Stomach (tissue), 9 donors: ENCODE results near the gene C3orf38. TPM values are rescaled to one million over a fixed set of nuclear protein-coding genes. Genes with fewer than 3 reads are reported as not detected.

ENCODE experiments used
- DNase-seq, 2 donors: peaks; one replicate each; pipeline versions ENCODE4 v3.0.0 to v3.0.0-alpha.2; 2013 to 2019
- H3K27ac ChIP-seq, 5 donors: fragments of 200-600 bp in 4 of 5; sonication (generic) in 4 of 5; one replicate each; pipeline ENCODE4 v1.5.1; 2013 to 2019; ENCODE audit warnings: mild to moderate bottlenecking in 1 of 5, moderate library complexity in 1 of 5
- H3K27me3 ChIP-seq, 3 donors: fragments of 200-600 bp; sonication (generic); one replicate each; pipeline ENCODE4 v1.5.1; 2017 to 2019; ENCODE audit warnings: mixed run types in 1 of 3
- H3K36me3 ChIP-seq, 4 donors: fragments of 200-600 bp; sonication (generic); 1 replicate in 3 of 4; 2 replicates in 1 of 4; pipeline ENCODE4 v1.5.1; 2016 to 2019
- H3K4me1 ChIP-seq, 4 donors: fragments of 200-600 bp; sonication (generic); one replicate each; pipeline ENCODE4 v1.5.1; 2016 to 2019
- H3K4me3 ChIP-seq, 4 donors: fragments of 200-600 bp; sonication (generic) in 3 of 4; one replicate each; pipeline ENCODE4 v1.5.1; 2016 to 2019; ENCODE audit warnings: mild to moderate bottlenecking in 1 of 4
- H3K9me3 ChIP-seq, 4 donors: fragments of 200-600 bp; sonication (generic); one replicate each; pipeline ENCODE4 v1.5.1; 2016 to 2019
- EP300 ChIP-seq: sonication (generic); formaldehyde crosslinking; IDR thresholded peaks from one replicate; pipeline ENCODE4 v1.6.1; 2017; ENCODE audit warnings: antibody characterized with exemption
- POLR2A ChIP-seq, 4 donors: fragments of 450-650 bp; IDR thresholded peaks; one replicate each; pipeline ENCODE4 v1.6.1; 2016; ENCODE audit warnings: antibody characterized with exemption in 4 of 4, control low read depth in 2 of 4, mild to moderate bottlenecking in 1 of 4, moderate library complexity in 1 of 4
- POLR2AphosphoS5 ChIP-seq, 3 donors: sonication (generic); formaldehyde crosslinking; IDR thresholded peaks; one replicate each; pipeline ENCODE4 v1.6.1; 2016; ENCODE audit warnings: antibody characterized with exemption in 3 of 3
- WGBS, 5 donors: extraction: QIAGEN DNeasy Blood & Tissue Kit in 3 of 5; methylation state at CpG; one replicate each; pipeline versions ENCODE4 v1.1.5 to v1.1.7; 2013 to 2018; 5-methylcytosine and 5-hydroxymethylcytosine counted together
- intact Hi-C: fragments of 100-400 bp; cut with DNase I; formaldehyde crosslinking; loops from one replicate; pipeline ENCODE4 v1.15.1; 2023; ENCODE audit warnings: low total_unique reads
- polyA plus RNA-seq, 3 donors: library from polyadenylated mRNA; stranded (reverse); fragments of 200-250 nt; gene quantifications; one replicate each; pipeline ENCODE4 v1.2.3, GENCODE V29; 2013
- total RNA-seq, 5 donors: library from RNA; depleted of rRNA; stranded (reverse); fragments of >200 nt; gene quantifications; one replicate each; pipeline versions ENCODE4 v1.1.0 to v1.2.3, GENCODE V29; 2014 to 2016
- TF ChIP-seq, protein P1 (sequence below), 7 experiments: fragments of 450-650 bp in 4 of 7; fragments of 200-600 bp in 3 of 7; sonication (generic) in 3 of 7; IDR thresholded peaks; one replicate each; pipeline ENCODE4 v1.5.1; 2016 to 2019; ENCODE audit warnings: antibody characterized with exemption in 7 of 7, control low read depth in 2 of 7, mild to moderate bottlenecking in 1 of 7
- donor health status: healthy with polysubstance abuse.
- donor health status: Bipolar disorder and iron deficiency.
- donor health status: healthy.

The C3orf38 gene
- total and polyA plus RNA-seq, 8 donors, result 2.0 to 45.0 (median 13.1) TPM

DNA sequence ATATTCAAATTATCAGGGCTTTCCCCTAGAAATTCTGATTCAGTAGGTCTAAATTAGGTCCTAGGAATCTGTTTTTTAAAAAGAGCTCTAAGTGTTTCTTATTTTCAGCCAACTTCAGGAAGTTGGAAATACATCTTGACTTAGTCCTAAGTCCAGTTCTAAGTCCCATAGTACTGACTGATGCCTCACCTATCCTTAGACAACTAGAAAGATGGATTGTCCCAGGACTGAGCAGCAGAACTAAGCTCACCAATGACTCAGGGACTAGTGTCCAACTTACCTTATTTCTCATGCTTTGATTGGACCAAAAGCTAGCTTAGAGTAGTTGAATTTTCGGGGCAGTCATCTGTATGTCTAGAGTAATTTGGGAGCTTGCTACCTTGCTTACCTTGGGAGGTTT, 26.2 kb upstream of the C3orf38 start:
- 93 to 100% (median 98%) methylated on average over 1 of the region's 1 CpG for WGBS, 5 donors
- Histone ChIP-seq H3K27ac (no peak overlapping the region), H3K36me3 (peaks cover 0 to 5% (median 1%) of the 10 kb centered on the region in 4 donors), H3K4me1 (peaks cover 0 to 6% (median 0%) of the 10 kb centered on the region in 4 donors), H3K9me3 (no peaks in the 10 kb centered on the region), H3K4me3 (no peak overlapping the region), H3K27me3 (no peaks in the 10 kb centered on the region)
- TF ChIP-seq, protein P1, sequence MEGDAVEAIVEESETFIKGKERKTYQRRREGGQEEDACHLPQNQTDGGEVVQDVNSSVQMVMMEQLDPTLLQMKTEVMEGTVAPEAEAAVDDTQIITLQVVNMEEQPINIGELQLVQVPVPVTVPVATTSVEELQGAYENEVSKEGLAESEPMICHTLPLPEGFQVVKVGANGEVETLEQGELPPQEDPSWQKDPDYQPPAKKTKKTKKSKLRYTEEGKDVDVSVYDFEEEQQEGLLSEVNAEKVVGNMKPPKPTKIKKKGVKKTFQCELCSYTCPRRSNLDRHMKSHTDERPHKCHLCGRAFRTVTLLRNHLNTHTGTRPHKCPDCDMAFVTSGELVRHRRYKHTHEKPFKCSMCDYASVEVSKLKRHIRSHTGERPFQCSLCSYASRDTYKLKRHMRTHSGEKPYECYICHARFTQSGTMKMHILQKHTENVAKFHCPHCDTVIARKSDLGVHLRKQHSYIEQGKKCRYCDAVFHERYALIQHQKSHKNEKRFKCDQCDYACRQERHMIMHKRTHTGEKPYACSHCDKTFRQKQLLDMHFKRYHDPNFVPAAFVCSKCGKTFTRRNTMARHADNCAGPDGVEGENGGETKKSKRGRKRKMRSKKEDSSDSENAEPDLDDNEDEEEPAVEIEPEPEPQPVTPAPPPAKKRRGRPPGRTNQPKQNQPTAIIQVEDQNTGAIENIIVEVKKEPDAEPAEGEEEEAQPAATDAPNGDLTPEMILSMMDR (IDR thresholded peaks at IDR 0.05), result no peak
- TF ChIP-seq POLR2AphosphoS5 (IDR thresholded peaks at IDR 0.05), result no peak
- no peak for TF ChIP-seq POLR2A (IDR thresholded peaks at IDR 0.05)
- TF ChIP-seq EP300, result no peak
- DNase-seq, result no peak
- intact Hi-C loops, result no loop called here

DNA sequence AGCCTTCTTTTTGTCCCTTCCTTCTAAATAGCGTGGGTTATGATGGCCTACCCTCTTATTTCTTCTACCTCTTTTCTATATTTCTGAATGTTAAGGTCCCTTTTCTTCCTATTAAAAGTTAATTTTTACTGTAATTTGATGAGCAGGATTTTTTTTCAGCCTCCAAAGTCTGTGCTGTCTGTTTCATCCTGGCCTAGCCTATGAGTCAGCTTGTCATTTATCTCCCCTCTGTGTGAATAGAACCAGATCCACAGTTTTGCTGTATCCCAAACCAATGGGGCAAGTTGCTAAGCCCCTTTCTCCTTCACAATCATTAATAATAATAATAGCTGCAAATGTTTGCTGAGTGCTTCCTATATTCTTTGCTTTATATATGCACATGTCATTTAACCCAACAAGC, 18.1 kb upstream of the C3orf38 start:
- 81 to 95% (median 90%) methylated on average over 1 of the region's 1 CpG for WGBS, 5 donors
- peaks cover 0 to 8% (median 3%) of the 10 kb centered on the region in 4 donors for H3K4me1 ChIP-seq
- H3K27me3 ChIP-seq, result no peaks in the 10 kb centered on the region
- DNase-seq, result no peak
- H3K36me3 ChIP-seq, result peaks cover under 1 to 49% (median 46%) of the 10 kb centered on the region in 4 donors
- intact Hi-C loops, result no loop called here
- no peak overlapping the region for H3K4me3 ChIP-seq
- no peak overlapping the region for H3K27ac ChIP-seq
- TF ChIP-seq, protein P1 (IDR thresholded peaks at IDR 0.05), result no peak
- TF ChIP-seq EP300 (no peak), POLR2A (IDR thresholded peaks at IDR 0.05) (no peak), POLR2AphosphoS5 (IDR thresholded peaks at IDR 0.05) (no peak)
- no peaks in the 10 kb centered on the region for H3K9me3 ChIP-seq

DNA sequence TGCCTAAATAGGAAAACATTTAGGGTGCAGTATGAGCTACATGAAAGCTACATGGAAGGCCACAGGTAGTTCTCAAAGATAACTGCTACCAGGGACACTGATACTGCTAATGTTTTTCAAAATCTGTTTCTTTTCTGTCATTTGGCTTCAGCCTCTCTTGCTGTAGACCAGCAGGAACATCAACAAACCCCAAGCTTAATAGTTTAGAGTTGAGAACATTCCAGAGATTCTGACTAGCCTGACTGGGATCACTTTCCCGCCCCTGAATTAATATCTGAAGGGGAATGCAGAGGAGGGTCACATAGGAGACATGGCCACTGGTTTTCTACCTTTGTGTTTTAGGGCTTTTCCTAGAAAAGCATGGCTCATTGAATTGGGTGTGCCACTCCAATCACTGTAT, 16.9 kb upstream of the C3orf38 start:
- intact Hi-C loops, result no loop called here
- H3K36me3 ChIP-seq, result peaks cover 0 to 57% (median 52%) of the 10 kb centered on the region in 4 donors
- 76 to 96% (median 93%) methylated on average over 1 of the region's 1 CpG for WGBS, 5 donors

DNA sequence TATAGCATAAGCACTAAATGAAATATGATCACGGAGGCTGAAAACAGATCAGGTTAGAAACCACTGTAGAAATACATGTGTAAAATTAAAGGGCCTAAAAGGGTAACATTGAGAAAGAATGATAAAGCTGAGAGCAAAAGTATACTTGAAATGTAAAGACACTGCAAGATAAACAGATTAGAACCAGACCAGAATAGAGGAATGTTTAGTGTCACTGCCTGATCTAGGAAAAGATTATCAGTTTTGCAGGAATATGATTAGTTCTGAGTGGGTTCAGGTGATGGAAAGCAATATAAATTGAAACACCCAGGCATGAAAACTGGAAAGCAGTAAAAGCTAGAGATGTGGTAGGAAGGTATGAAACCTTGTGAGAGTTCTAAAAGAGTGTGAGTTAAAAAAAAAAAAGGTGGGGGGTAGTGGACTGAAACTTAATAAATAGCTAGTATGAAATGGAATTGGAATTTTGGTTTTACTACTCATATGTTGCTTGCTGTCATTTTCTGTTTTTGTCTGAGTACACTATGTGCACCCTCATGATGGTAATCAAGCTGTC, 16.0 kb upstream of the C3orf38 start:
- TF ChIP-seq POLR2AphosphoS5 (IDR thresholded peaks at IDR 0.05) (no peak), EP300 (no peak), POLR2A (IDR thresholded peaks at IDR 0.05) (no peak)
- TF ChIP-seq, protein P1 (IDR thresholded peaks at IDR 0.05), result no peak
- WGBS, 5 donors, result 2 to 52% (median 40%) methylated on average over 1 of the region's 1 CpG

More for the DNA sequence above, 16.9 kb upstream of the C3orf38 start:
- H3K4me3 ChIP-seq, result no peak overlapping the region
- H3K4me1 ChIP-seq, result peaks cover 0 to 8% (median 3%) of the 10 kb centered on the region in 4 donors
- H3K9me3 ChIP-seq, result no peaks in the 10 kb centered on the region
- DNase-seq, result no peak
- TF ChIP-seq, protein P1 (IDR thresholded peaks at IDR 0.05), result no peak
- TF ChIP-seq POLR2A (IDR thresholded peaks at IDR 0.05) (no peak), EP300 (no peak), POLR2AphosphoS5 (IDR thresholded peaks at IDR 0.05) (no peak)
- no peak overlapping the region for H3K27ac ChIP-seq
- H3K27me3 ChIP-seq, result no peaks in the 10 kb centered on the region

More for the DNA sequence above, 16.0 kb upstream of the C3orf38 start:
- Histone ChIP-seq H3K27me3 (no peaks in the 10 kb centered on the region), H3K27ac (no peak overlapping the region), H3K4me3 (no peak overlapping the region), H3K4me1 (peaks cover 0 to 8% (median 3%) of the 10 kb centered on the region in 4 donors), H3K9me3 (no peaks in the 10 kb centered on the region), H3K36me3 (peaks cover 0 to 66% (median 54%) of the 10 kb centered on the region in 4 donors)
- intact Hi-C loops, result no loop called here
- no peak for DNase-seq
